MCF 10A (cell line): ENCODE results near the gene HES3. TPM values are rescaled to one million over a fixed set of nuclear protein-coding genes. Genes with fewer than 3 reads are reported as not detected.

Experiments used
- BruUV-seq: library from RNA; stranded (reverse); fragments of 400-500 nt; replicated peaks from 2 replicates; lab custom pipeline; 2021; lab: Mats Ljungman, UMichigan
- CTCF ChIA-PET: fragments of 300-600 bp; sonication (Branson Sonifier 250); formaldehyde crosslinking; extraction: SDS; loops from one replicate; lab custom pipeline; 2021; ENCODE audit warnings: antibody characterized with exemption, inconsistent platforms; lab: Yijun Ruan, JAX
- POLR2A ChIA-PET: fragments of 300-600, 350-650 bp; sonication (Branson Sonifier 250); formaldehyde crosslinking; extraction: SDS; loops from one replicate; lab custom pipeline; 2020; ENCODE audit warnings: antibody characterized with exemption, inconsistent platforms; lab: Yijun Ruan, JAX
- DNase-seq: peaks from one replicate; pipeline ENCODE4 v3.0.0-alpha.2; 2018; ENCODE audit not compliant: unreplicated experiment
- H3K27ac Mint-ChIP-seq: one replicate; pipeline ENCODE4 v1.8.0; 2022; ENCODE audit warnings: mild to moderate bottlenecking, low read depth, mixed read lengths; ENCODE audit not compliant: unreplicated experiment
- H3K27me3 Mint-ChIP-seq: one replicate; pipeline ENCODE4 v1.8.0; 2022; ENCODE audit warnings: mixed read lengths; ENCODE audit not compliant: insufficient read depth, unreplicated experiment
- H3K36me3 Mint-ChIP-seq: one replicate; pipeline ENCODE4 v1.8.0; 2022; ENCODE audit warnings: mild to moderate bottlenecking, moderate library complexity, mixed read lengths; ENCODE audit not compliant: insufficient read depth, unreplicated experiment
- H3K4me1 Mint-ChIP-seq: one replicate; pipeline ENCODE4 v1.8.0; 2022; ENCODE audit warnings: mixed read lengths; ENCODE audit not compliant: insufficient read depth, unreplicated experiment
- H3K4me3 Mint-ChIP-seq: one replicate; pipeline ENCODE4 v1.8.0; 2022; ENCODE audit warnings: mild to moderate bottlenecking, moderate library complexity, mixed read lengths; ENCODE audit not compliant: unreplicated experiment
- H3K9me3 Mint-ChIP-seq: one replicate; pipeline ENCODE4 v1.8.0; 2022; ENCODE audit warnings: mixed read lengths; ENCODE audit not compliant: unreplicated experiment
- CTCF ChIP-seq: fragments of 200-600 bp; IDR thresholded peaks from one replicate; pipeline ENCODE4 v1.8.0; 2022; ENCODE audit warnings: antibody characterized with exemption, mild to moderate bottlenecking; ENCODE audit not compliant: unreplicated experiment
- intact Hi-C: fragments of 100-400 bp; cut with micrococcal nuclease; formaldehyde crosslinking; loops from 2 replicates; pipeline ENCODE4 v1.14.1; 2022
- total RNA-seq: library from RNA; stranded (reverse); gene quantifications from 2 replicates; pipeline ENCODE4 v1.2.3, GENCODE V29; 2022

The HES3 gene
- total RNA-seq, 1 experiment from 2014 or later, result not detected

- ChIA-PET POLR2A (interaction anchor here (1.2 kb wide), 1 partner anchor 154 kb away, joined by 3 read pairs; no protein-coding TSS in a partner anchor), CTCF (interaction anchor here (0.5 to 6.6 kb wide), 42 partner anchors 10 to 394 kb away, joined by 3 to 88 read pairs (median 5); no protein-coding TSS in a partner anchor)
- Mint-ChIP-seq H3K36me3 (no peaks in the 10 kb centered on the region), H3K9me3 (no peaks in the 10 kb centered on the region), H3K27ac (no peak overlapping the region), H3K4me3 (no peak overlapping the region), H3K4me1 (peaks cover 5% of the 10 kb centered on the region), H3K27me3 (peaks cover 16% of the 10 kb centered on the region)
- TF ChIP-seq CTCF, result no peak
- intact Hi-C loops, result loop anchor here (2.0 kb wide), 2 partner anchors 191 to 227 kb away; no protein-coding TSS in a partner anchor
- no peak for DNase-seq
- BruUV-seq, result no TSS peak
Measured at GRCh38 chr1:6247651-6248050, 3.7 kb downstream of the HES3 start.

GRCh38 chr1:6248161-6248776 is 4.3 kb downstream of the HES3 start:
- Mint-ChIP-seq H3K9me3 (no peaks in the 10 kb centered on the region), H3K4me1 (peaks cover 5% of the 10 kb centered on the region), H3K27ac (no peak overlapping the region), H3K4me3 (no peak overlapping the region), H3K27me3 (peaks cover 10% of the 10 kb centered on the region), H3K36me3 (no peaks in the 10 kb centered on the region)
- ChIA-PET POLR2A (no interaction called here), CTCF (interaction anchor here (0.6 to 6.6 kb wide), 13 partner anchors 9 to 393 kb away, joined by 3 to 88 read pairs (median 5); no protein-coding TSS in a partner anchor)
- intact Hi-C loops, result no loop called here
- TF ChIP-seq CTCF, result no peak
- no peak for DNase-seq
- BruUV-seq, result no TSS peak

- CTCF ChIA-PET, result interaction anchor here (0.8 to 6.6 kb wide), 8 partner anchors 8 to 196 kb away, joined by 3 to 88 read pairs (median 12); no protein-coding TSS in a partner anchor
- H3K27me3 Mint-ChIP-seq, result peaks cover 1% of the 10 kb centered on the region
- no peak for TF ChIP-seq CTCF
- H3K4me1 Mint-ChIP-seq, result peaks cover 5% of the 10 kb centered on the region
- no peaks in the 10 kb centered on the region for H3K9me3 Mint-ChIP-seq
- H3K27ac Mint-ChIP-seq, result no peak overlapping the region
- no peak overlapping the region for H3K4me3 Mint-ChIP-seq
- BruUV-seq, result no TSS peak
- intact Hi-C loops, result no loop called here
- POLR2A ChIA-PET, result interaction anchor here (0.8 kb wide), 1 partner anchor 10 kb away, joined by 3 read pairs; no protein-coding TSS in a partner anchor
- no peaks in the 10 kb centered on the region for H3K36me3 Mint-ChIP-seq
- no peak for DNase-seq
Measured at GRCh38 chr1:6248932-6249738, 5.2 kb downstream of the HES3 start.
